GM19328 (cell line): ENCODE measurements around the gene IL1F10.

Experiments used
- ATAC-seq: cut with Tn5 transposase; IDR thresholded peaks from one replicate; pipeline ENCODE4 v1.9.1; 2021; ENCODE audit warnings: mild to moderate bottlenecking, moderate library complexity; ENCODE audit not compliant: unreplicated experiment

Gene IL1F10

DNA sequence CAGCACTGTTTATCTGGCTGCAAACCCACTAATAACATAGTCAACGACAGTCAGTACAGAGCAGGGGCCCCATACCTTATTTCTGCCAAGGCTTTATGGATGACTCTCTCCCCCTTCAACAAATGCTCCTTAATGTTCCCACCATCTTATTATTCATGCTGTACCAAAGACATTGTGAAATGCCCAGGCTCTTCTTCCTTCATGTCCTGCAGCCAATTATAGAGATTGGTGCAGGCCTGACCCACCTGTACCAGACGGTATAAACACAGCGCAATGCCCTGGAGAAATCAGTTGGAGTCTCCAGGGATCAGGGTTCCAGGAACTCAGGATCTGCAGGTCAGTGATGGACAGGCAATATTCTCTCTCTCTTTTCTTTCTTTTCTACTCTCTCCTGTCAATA is at the start of gene IL1F10:
Gene IL1F10 (plus strand): TSS at position 290 of the 400 bp plus-strand sequence. CDS start 4,769 bp downstream, outside the sequence.
- no peak for ATAC-seq

DNA sequence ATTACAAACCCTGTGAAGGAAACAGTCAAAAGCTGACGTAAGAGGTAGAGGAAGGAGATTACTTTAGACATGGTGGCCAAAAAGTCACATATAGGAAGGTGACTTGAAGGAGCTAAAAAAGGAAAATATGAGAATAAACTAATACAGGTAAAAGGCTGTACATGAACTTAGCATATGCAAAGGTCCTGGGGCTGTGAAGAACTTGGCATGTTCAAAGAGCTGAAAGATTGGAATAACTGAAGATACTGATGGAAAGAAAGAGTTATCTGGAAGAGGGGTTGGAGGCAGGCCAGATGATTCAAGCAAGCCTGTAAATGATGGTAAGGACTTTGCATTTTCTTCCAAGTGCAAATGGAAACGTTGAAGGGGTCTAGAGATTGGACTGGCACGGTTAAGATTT is 49.3 kb upstream of the IL1F10 start:
- ATAC-seq = no peak

DNA sequence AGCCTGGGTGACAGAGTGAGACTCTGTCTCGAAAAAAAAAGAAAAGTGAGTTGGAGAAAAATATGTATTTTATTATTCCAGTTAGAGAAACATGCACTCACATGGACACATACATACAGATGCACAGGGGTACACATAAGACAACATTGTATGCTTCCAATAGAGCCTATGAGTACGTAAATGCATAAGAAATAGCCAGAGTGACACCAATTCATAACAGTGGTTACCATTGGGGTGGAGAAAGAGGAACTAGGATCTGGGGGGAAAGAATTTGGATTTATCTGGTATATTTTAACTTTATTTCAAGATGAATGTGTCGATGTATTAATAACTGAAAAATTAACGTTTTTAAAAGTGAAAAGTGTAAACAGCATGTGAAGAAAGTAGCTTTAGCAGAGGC is 46.5 kb upstream of the IL1F10 start:
- ATAC-seq = no peak

DNA sequence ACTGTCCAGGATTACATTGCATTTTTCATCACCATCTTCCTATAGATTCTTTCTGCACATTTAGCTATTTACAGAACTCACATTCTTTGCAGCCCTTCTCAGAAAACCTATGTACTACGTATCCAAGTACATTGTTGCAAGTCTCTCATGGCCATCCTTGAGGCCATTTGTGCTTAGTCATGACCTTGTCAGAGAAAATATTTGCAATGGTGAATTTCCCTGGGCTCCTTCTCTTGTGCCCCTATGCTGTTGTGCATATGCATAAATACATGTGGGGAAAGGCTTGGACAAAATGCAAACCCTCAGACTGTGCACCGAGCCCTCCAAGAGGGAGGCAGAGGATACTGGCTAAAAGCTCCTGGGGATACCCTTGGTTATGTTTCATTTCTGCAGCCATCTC is 43.0 kb upstream of the IL1F10 start:
- ATAC-seq = no peak

DNA sequence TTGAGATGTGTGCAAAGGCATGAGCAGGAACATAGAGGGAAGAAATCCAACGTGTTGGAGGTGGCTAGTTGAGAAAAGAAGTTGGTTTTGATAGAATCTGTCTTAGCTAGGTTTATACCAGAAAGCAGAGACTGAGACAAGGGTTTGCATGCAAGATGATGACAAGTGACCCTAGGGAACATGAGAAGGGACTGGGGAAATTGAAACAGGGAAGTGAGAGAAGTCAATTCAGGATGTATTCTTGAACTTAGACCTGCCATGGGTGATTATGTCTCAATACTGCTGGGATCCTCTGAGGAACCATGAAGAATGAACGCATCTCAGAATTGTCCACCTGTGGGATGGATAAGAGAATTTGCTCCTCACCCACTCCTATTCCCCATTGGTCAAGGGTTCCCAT is 42.0 kb upstream of the IL1F10 start:
- ATAC-seq = no peak

- no peak for ATAC-seq
These were observed 40.1 kb upstream of the IL1F10 start for GRCh38 chr2:113027691-113028090.

DNA sequence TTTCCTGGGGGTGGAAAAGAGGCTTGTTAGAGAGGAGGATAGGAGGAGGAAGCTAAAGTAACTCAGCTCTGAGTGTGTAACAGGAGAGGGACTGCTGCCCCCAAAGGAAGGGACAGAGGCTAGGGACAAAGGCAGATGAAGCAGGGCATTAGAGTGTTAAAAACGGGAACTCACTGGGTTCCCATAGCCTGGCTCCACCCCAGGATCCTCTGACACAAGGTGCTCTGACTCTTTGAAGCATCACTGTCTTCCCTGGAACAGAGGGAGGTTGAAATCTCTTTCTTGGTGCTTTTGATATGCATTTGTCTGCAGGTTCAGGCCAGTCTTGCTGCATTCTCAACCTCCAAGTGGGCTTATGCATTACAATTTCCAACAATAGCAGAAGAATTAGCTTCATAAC is 39.7 kb upstream of the IL1F10 start:
- ATAC-seq = no peak

DNA sequence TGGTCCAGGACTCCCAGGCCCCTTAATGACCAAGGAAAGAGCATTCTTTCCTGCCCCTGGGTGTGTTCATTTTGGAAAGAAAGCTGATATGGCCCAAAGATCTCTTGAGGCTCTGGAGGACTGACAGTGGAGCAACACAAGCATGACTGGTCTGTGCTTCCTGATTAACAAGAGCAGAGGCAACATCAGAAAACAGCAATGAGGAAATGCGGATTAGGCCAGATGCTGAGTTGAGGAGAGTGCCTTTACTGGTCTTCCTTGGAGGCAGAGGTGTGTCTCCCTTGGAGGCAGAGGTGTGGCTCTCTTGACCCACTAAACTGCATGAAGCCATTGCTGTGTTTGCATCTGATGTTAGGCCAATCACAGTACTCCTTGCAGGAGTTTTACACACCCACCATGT is 35.0 kb upstream of the IL1F10 start:
- no peak for ATAC-seq

GRCh38 chr2:113034016-113034415 is 33.8 kb upstream of the IL1F10 start:
- ATAC-seq = no peak

GRCh38 chr2:113036763-113037162 is 31.0 kb upstream of the IL1F10 start:
- ATAC-seq = no peak

GRCh38 chr2:113038291-113038690 is 29.5 kb upstream of the IL1F10 start:
- ATAC-seq = no peak

GRCh38 chr2:113039158-113039557 is 28.6 kb upstream of the IL1F10 start:
- no peak for ATAC-seq

GRCh38 chr2:113039719-113040118 is 28.1 kb upstream of the IL1F10 start:
- ATAC-seq = no peak

DNA sequence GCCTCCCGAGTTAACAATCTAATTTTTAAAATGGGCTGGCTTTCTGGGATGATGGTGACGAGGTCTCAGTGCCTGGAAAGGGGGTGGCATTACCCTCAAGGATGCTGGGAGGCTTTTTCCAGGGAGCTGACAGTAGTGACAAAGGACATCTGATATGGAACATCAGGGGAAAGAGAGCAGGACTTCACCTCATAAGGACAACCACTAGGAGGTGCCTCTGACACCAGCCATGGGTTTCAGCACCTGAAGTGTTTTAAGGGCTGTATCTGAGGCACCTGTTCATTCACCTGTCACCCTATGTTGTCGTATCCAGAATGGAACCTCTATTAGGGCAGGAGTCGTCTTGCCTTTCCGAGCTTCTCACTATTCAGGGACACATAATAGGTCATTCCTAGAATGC is 25.9 kb upstream of the IL1F10 start:
- ATAC-seq = no peak

- no peak for ATAC-seq
These were observed 21.3 kb upstream of the IL1F10 start for GRCh38 chr2:113046465-113046864.

- no peak for ATAC-seq
These were observed 16.6 kb upstream of the IL1F10 start for GRCh38 chr2:113050921-113051895.

DNA sequence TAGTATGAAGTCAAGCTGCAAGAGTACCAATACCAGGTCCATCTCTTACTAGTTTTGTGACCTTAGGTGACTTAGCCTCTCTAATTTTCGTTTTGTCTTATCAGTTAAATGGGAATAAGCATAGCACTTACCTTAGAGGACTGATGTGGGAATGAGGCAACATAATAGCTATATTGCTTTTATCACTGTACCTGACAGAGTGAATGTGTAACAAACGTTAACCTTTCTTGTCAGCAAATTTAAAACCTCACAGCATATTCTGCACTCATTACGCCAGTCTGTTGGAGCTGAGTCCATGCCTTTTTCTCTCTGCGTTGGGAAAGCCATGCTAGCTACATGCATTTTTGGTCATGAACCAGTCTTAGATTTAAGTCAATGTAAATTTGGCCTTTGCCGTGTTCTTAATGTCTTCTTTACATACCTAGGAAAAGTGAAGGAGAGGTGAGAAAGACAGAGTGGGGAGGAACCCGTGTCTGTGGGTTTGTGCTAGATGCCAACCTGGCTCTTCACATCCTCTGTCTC is 15.3 kb upstream of the IL1F10 start, which contains the start of gene IL36B:
Gene IL36B (minus strand): TSS at position 472 of the 522 bp plus-strand sequence.
- ATAC-seq = no peak

DNA sequence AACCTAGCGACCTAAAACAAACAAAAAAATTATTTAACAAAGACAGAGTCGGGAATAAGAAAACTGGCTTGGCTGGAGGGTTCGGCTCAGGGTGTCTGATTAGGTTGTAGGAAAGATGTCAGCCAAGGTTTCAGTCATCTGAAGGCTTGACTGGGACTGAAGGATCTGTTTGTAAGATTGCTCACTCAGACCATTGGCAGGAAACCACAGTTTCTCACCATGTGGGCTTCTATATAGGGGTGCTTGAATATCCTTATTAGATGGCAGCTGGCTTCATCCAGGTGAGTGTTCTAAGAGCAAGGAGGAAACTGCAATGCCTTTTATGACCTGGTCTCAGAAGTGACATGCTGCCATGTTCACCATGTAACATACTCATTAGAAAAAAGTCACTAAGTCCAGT is 14.1 kb upstream of the IL1F10 start:
- no peak for ATAC-seq

DNA sequence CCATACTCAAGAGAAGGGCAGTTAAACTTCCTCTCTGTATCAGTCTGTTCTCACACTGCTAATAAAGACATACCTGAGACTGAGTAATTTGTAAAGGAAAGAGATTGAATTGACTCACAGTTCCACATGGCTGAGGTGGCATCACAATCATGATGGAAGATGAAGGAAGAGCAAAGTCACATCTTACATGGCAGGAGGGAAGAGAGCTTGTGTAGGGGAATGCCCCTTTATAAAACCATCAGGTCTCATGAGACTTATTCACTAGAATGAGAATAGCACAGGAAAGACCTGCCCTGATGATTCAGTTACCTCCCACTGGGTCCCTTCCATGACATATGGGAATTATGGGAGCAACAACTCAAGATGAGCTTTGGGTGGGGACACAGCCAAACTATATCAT is 13.7 kb upstream of the IL1F10 start:
- no peak for ATAC-seq

GRCh38 chr2:113056521-113056920 is 11.2 kb upstream of the IL1F10 start:
- ATAC-seq = no peak

- no peak for ATAC-seq
These were observed 10.7 kb upstream of the IL1F10 start for GRCh38 chr2:113057117-113057516.

GRCh38 chr2:113058411-113058994 is 9.3 kb upstream of the IL1F10 start:
- ATAC-seq = no peak
